Measurements from ENCODE around the gene ADAMTS12. TPM values are rescaled to one million over a fixed set of nuclear protein-coding genes. Genes with fewer than 3 reads are reported as not detected.

The ADAMTS12 gene
- total RNA-seq, 1 experiment from 2014 or later, result 17.5 TPM

DNA sequence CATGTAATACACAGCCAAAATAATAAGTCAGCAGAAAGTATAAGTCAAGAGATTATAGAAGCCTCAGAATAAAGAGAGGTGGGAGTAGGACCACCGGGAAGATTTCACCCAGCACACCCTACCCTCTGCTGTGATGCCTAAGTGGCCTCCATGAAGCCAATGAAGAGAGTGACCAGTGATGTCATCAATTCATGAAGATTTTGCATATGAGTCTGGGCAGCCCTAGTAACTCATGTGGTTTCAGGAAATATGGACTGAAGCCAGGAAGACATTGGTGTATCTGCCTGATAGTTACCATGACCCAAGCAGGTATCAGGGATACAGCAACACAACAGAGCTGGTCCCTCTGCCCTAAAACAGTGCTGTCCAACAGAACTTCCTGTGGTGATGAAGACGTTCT lies 135.3 kb downstream of the ADAMTS12 start:
- Histone ChIP-seq H3K4me3 (no peak overlapping the region), H3K27me3 (no peaks in the 10 kb centered on the region), H3K4me1 (peaks cover 16% of the 10 kb centered on the region; the same call in 1 of the 2 replicates), H3K9me3 (replicated peaks) (0 out of 2 replicates have a peak, but pooled peaks cover 4% of the 10 kb centered on the region), H3K36me3 (no peaks in the 10 kb centered on the region), H3K27ac (no peak overlapping the region)
- no peak for DNase-seq

DNA sequence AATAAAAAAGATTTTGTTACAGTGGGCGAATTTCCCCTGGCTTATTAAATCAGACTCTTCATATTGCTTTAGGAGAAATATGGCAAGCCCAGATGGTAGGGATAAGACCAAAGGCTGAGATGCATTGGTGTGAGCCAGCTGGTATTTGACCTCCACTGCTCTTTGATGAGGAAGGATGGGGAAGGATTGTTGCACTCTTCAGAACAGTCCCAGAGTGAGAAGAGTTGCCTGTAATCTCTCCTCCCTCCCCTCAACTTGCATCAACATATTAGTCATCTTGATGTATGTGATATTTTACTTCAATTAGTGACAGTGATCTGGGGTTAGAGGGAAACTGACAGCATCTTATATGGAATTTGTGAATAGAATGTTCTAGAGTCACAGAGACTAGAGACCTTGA lies 136.6 kb downstream of the ADAMTS12 start:
- Histone ChIP-seq H3K27ac (no peak overlapping the region), H3K27me3 (no peaks in the 10 kb centered on the region), H3K4me1 (peaks cover 10% of the 10 kb centered on the region; the same call in 1 of the 2 replicates), H3K36me3 (no peaks in the 10 kb centered on the region), H3K4me3 (no peak overlapping the region), H3K9me3 (replicated peaks) (0 out of 2 replicates have a peak, but pooled peaks cover 2% of the 10 kb centered on the region)
- DNase-seq, result no peak

DNA sequence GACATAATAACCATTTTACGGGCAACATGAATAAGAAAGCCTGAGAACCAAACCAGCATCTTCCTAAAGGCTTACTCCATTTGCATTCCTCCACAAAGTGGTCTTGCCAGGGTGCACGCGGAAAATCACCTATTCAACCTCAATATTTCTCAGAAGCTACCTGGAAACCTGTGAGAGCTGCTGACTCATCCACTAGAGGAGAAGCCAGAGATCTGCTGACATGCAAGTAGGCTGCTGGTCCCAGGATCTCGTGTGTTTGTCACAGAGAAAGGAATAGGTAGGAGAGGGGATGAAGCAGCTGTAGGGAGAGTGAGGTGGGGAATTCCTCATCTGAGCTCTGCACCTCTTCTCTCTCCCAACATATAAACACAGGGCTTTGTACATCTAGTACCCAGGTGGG lies 138.1 kb downstream of the ADAMTS12 start:
- no peak overlapping the region for H3K27ac ChIP-seq
- peaks cover 10% of the 10 kb centered on the region; the same call in 1 of the 2 replicates for H3K4me1 ChIP-seq
- 0 out of 2 replicates have a peak, but pooled peaks cover 3% of the 10 kb centered on the region for H3K36me3 ChIP-seq
- no peaks in the 10 kb centered on the region for H3K27me3 ChIP-seq
- H3K9me3 ChIP-seq (replicated peaks), result 0 out of 2 replicates have a peak, but pooled peaks cover 2% of the 10 kb centered on the region
- no peak for DNase-seq
- H3K4me3 ChIP-seq, result no peak overlapping the region

DNA sequence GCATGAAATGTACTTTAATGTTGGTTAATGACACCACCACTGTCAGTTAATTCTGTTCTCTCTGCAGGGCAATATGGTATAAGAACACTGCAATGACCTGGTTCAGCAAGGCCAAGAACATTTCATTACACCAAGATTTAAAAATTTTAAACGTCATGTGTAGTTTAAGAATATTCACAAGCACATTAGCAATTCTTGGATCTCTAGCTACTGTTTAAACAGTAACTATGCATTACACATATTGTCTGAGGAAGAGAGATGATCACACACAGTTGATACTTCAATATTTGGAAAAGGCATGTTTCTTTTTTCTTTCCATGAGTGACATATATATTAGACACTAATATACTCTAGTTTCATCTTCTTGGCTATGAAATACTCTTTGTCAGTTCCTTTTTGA lies 143.0 kb downstream of the ADAMTS12 start:
- Histone ChIP-seq H3K27me3 (no peaks in the 10 kb centered on the region), H3K4me3 (no peak overlapping the region), H3K27ac (no peak overlapping the region), H3K9me3 (replicated peaks) (no peaks in the 10 kb centered on the region), H3K4me1 (peaks cover under 1% of the 10 kb centered on the region; the same call in 1 of the 2 replicates), H3K36me3 (0 out of 2 replicates have a peak, but pooled peaks cover 3% of the 10 kb centered on the region)
- DNase-seq, result no peak

DNA sequence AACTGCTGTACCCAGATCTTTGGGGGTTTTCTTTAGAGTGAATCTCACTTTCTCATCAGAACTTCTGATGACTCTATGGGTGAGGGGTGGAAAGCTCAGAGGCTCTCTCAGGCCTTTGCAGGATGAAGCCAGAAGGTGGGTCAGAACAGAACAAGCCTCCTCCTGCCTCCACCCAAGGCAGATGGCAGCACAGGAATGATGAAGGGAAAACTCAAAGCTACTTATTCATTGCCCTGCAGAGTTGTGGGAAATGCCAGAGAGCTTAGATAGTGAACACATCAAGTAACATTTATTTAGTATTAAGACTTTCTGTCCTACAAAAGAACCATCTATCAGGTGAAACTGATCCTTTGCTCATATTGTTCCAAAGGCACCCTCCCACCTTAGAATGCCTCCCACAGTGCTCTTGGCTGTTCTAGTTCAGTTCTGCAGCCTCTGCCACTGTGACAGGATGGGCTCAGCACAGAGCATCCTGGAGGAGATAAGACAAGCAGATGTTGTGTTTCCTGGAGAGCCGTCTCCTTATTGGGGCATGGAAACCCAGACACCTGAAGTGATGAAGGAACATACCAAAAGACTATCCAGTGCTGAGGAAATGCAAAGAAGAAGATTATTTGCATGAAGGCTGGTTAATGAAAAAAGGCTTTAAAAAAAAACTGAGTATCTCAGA lies 146.6 kb downstream of the ADAMTS12 start:
- Histone ChIP-seq H3K9me3 (replicated peaks) (no peaks in the 10 kb centered on the region), H3K27ac (no peak overlapping the region), H3K4me3 (no peak overlapping the region), H3K4me1 (peaks cover 14% of the 10 kb centered on the region; the same call in 1 of the 2 replicates), H3K27me3 (no peaks in the 10 kb centered on the region), H3K36me3 (0 out of 2 replicates have a peak, but pooled peaks cover 3% of the 10 kb centered on the region)
- no peak for DNase-seq

DNA sequence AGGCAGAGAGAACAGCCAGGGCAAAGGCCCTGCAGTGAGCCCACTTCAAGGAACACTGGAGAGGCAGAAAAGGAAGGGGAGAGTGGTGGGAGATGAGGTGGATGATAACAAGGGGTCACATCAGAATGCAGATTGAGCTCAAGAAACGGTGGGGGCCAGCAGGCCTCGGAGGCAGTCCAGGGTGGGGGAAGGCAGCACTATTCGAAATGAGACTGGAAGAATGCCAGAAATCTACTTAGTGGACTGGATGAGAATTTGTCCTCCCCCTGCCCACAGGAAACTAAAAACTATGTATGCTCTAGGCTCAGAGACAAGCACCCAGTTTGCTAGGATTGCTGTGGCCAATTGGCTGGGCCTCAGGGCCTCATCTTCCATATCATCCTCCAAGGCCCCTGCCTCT lies 148.7 kb downstream of the ADAMTS12 start:
- no peaks in the 10 kb centered on the region for H3K36me3 ChIP-seq
- no peaks in the 10 kb centered on the region for H3K9me3 ChIP-seq (replicated peaks)
- H3K27ac ChIP-seq, result peak overlapping the region; percentile 4; the same call in 1 of the 2 replicates
- no peak overlapping the region for H3K4me3 ChIP-seq
- peaks cover 14% of the 10 kb centered on the region; the same call in 1 of the 2 replicates for H3K4me1 ChIP-seq
- peak; percentile 23 to 55 for DNase-seq
- no peaks in the 10 kb centered on the region for H3K27me3 ChIP-seq

DNA sequence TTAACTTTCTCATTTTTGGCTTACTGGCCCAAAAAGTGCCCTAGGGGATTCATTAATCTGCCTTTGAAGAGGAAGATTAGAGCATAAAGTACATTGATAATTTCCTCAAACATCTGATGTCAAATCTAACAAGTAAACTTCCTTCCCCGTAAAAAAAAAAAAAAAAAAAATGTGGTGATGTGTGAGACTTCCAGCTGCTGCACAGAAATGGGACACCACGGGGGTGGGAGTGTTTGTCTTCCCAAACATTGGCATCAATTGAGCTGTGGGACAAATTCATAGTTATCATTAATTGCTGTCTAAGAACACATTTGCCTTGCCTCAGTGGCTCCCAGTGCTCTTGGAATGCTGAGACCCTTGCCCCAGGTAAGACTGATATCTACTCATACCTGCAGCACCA lies 149.6 kb downstream of the ADAMTS12 start:
- H3K4me3 ChIP-seq, result no peak overlapping the region
- no peaks in the 10 kb centered on the region for H3K9me3 ChIP-seq (replicated peaks)
- no peaks in the 10 kb centered on the region for H3K27me3 ChIP-seq
- DNase-seq, result peak; percentile 37 to 55
- no peak overlapping the region; the same call in 1 of the 2 replicates for H3K27ac ChIP-seq
- peaks cover 14% of the 10 kb centered on the region; the same call in 1 of the 2 replicates for H3K4me1 ChIP-seq
- no peaks in the 10 kb centered on the region for H3K36me3 ChIP-seq

DNA sequence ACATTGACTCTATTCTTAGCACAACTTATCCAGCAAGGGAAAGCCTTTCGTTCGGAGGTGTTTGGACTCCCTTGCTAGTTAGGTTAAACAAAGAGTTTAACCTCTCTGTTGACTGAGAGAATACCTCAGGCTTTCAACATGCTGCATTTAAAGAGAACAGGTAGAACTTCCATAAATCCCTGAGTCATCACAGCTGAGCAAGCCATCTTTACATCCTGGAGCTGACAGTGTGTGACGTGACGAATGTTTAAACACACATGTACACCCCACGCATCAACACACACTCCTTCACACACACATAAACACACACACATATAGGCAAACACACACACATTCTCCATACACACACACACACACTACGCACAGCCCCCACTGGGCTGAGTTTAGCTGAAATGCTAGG lies 152.8 kb downstream of the ADAMTS12 start:
- no peaks in the 10 kb centered on the region for H3K36me3 ChIP-seq
- H3K4me3 ChIP-seq, result no peak overlapping the region
- H3K9me3 ChIP-seq (replicated peaks), result no peaks in the 10 kb centered on the region
- H3K4me1 ChIP-seq, result peaks cover 14% of the 10 kb centered on the region; the same call in 1 of the 2 replicates
- H3K27ac ChIP-seq, result no peak overlapping the region
- H3K27me3 ChIP-seq, result no peaks in the 10 kb centered on the region
- no peak for DNase-seq

DNA sequence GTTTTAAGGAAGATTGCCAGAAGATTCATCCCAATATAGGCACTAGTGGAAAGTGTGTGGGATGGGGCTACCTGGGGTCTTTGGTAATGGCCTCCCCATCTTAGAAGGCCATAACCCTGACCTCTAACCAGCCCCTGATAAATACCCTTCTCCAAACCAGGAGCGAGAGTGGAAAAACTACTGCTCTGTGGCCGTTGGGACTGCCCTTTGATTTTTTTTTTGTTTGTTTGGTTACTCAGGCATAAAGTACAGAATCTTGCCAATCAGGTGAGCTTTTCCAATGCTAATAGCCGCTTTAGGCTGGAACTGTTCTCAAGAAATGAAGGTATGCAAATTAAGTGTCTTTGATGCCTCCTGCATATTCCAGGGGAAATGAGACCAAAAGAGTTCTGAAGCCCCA lies 153.7 kb downstream of the ADAMTS12 start:
- Histone ChIP-seq H3K27me3 (no peaks in the 10 kb centered on the region), H3K9me3 (replicated peaks) (no peaks in the 10 kb centered on the region), H3K4me1 (peaks cover 7% of the 10 kb centered on the region; the same call in 1 of the 2 replicates), H3K27ac (no peak overlapping the region), H3K4me3 (no peak overlapping the region), H3K36me3 (no peaks in the 10 kb centered on the region)
- DNase-seq, result no peak

DNA sequence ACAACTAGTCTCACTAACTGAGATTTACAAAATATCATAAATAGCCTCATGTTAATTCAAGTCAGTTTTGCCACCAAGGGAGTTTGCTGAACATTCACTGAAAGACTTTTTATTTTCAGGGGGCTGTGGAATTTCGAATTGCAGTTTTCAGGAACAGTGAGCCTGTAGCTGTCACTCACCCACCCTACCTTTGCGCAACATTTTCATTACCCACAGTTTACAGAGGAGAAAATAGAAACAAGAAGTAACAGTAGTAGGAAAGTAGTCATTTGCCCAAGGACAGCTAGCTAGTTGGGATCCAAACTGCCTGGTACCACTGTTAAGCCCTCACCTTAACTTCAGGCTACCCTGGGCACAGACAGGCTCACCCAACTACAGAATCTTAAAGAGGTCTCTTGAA lies 154.1 kb downstream of the ADAMTS12 start:
- no peak overlapping the region for H3K27ac ChIP-seq
- DNase-seq, result no peak
- H3K4me1 ChIP-seq, result peaks cover 4% of the 10 kb centered on the region; the same call in 1 of the 2 replicates
- no peaks in the 10 kb centered on the region for H3K27me3 ChIP-seq
- no peaks in the 10 kb centered on the region for H3K36me3 ChIP-seq
- H3K4me3 ChIP-seq, result no peak overlapping the region
- H3K9me3 ChIP-seq (replicated peaks), result no peaks in the 10 kb centered on the region

DNA sequence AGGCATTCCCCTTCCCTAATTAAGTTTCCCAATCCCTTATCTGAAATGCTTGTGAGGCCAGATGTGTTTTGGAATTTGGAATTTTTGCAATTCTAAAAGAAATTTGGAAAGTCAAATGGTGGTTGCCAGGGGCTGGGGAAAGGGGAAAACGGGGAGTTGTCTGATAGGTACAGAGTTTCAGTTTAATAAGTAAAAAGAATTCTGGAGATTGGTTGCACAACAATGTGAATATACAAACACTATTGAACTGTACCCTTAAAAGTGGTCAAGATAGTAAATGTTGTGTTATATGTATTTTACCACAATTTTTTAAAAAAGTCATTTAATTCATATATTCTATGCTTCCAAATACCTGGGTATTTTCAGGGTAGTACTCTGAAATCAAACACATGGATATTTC lies 154.5 kb downstream of the ADAMTS12 start:
- no peak overlapping the region for H3K27ac ChIP-seq
- peaks cover under 1% of the 10 kb centered on the region; the same call in 1 of the 2 replicates for H3K4me1 ChIP-seq
- no peaks in the 10 kb centered on the region for H3K36me3 ChIP-seq
- no peaks in the 10 kb centered on the region for H3K9me3 ChIP-seq (replicated peaks)
- no peak for DNase-seq
- no peak overlapping the region for H3K4me3 ChIP-seq
- H3K27me3 ChIP-seq, result no peaks in the 10 kb centered on the region

DNA sequence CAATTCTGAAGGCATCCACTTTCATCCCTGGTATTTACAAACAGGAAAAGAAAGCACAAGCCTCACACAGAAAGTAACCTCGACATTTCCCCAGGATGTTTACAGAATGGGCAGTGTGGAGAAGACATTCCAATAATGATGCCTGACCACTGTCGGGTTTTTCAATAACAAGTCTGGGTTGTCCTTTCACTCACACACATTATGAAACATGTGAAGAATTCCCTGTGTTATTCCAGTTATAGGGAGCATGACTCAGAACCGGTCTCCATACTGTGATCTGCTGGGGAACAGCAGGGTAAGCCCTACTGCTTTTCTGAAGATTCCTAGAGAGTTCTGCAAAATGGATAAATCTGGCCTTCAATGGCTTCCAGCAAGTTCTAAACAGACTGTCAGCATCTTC lies 155.3 kb downstream of the ADAMTS12 start:
- Histone ChIP-seq H3K27ac (no peak overlapping the region), H3K27me3 (no peaks in the 10 kb centered on the region)
- no peak for DNase-seq

DNA sequence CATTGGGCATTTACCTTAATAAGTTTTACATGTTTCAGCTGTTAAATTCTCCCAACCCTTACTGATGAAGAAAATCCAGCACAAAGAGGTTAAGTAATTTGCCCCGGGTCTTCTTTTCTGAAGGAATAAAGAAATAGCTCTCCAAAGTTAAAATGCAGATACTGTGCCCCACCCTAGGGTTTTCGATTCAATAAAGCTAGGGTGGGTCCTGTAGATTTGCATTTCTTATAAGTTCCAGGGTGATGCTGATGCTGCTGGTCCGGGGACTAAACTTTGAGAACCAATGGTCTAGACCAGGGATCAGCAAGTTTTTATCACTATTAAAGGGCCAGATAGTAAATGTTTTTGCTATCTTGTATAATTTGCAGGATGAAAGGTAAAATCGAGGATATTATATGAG lies 156.7 kb downstream of the ADAMTS12 start:
- H3K4me3 ChIP-seq, result no peak overlapping the region
- no peaks in the 10 kb centered on the region for H3K36me3 ChIP-seq
- no peaks in the 10 kb centered on the region for H3K4me1 ChIP-seq
- DNase-seq, result no peak
- H3K27ac ChIP-seq, result no peak overlapping the region
- H3K9me3 ChIP-seq (replicated peaks), result no peaks in the 10 kb centered on the region
- no peaks in the 10 kb centered on the region for H3K27me3 ChIP-seq

More for the DNA sequence above, 155.3 kb downstream of the ADAMTS12 start:
- no peaks in the 10 kb centered on the region for H3K4me1 ChIP-seq
- H3K9me3 ChIP-seq (replicated peaks), result no peaks in the 10 kb centered on the region
- no peak overlapping the region for H3K4me3 ChIP-seq
- H3K36me3 ChIP-seq, result no peaks in the 10 kb centered on the region

DNA sequence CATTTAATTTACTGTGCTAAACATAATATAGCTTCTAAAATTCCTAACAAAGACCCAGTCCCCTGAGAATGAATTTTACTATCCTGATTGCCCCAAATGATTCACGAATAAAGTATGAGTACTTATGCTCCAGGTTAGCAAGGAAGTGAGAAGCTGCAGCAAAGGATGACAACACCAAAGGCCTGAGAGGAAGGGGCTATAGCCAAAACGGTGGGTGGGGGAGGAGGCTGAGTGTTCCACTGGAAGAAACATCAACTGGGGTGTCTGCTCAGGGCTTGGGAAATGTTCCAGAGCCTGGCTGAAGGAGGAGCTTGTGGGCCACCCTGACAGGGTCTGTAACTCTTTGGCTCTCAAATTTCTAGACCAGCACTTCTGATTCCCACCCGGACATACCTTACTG lies 157.3 kb downstream of the ADAMTS12 start:
- no peaks in the 10 kb centered on the region for H3K4me1 ChIP-seq
- no peak overlapping the region for H3K4me3 ChIP-seq
- no peaks in the 10 kb centered on the region for H3K36me3 ChIP-seq
- peak in 1 of 2 experiments; percentile 31 for DNase-seq
- H3K9me3 ChIP-seq (replicated peaks), result no peaks in the 10 kb centered on the region
- no peaks in the 10 kb centered on the region for H3K27me3 ChIP-seq
- H3K27ac ChIP-seq, result no peak overlapping the region

DNA sequence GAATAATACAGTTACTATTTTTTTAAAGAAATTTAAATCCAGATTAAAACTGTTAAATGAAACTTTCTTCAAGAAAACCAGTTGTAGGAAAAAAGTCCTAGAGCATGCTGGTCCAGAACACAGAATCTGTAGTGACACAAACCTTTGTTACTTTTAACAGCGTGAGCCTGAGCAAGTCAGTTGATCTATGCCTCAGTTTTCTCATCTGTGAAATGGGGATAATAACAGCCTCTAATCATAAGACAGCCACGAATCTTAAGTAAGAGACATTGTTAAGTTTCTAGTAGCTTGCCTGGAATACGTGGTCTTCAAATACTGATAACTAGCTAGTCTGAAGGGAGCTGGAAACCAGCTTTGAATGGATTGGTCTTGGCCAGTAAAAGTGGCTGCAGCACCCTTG lies 158.6 kb downstream of the ADAMTS12 start:
- no peak for DNase-seq
- Histone ChIP-seq H3K27me3 (no peaks in the 10 kb centered on the region), H3K36me3 (no peaks in the 10 kb centered on the region), H3K9me3 (replicated peaks) (no peaks in the 10 kb centered on the region), H3K4me3 (no peak overlapping the region), H3K27ac (no peak overlapping the region), H3K4me1 (no peaks in the 10 kb centered on the region)

All from SJCRH30 (cell line).